Measurements from ENCODE around the gene DDX24.

Gene DDX24

GRCh38 chr14:94114589-94115057, 33.6 kb upstream of the DDX24 start:
- DNase-seq, result no peak

GRCh38 chr14:94113908-94114588, 33.0 kb upstream of the DDX24 start:
- no peak for DNase-seq

GRCh38 chr14:94113490-94113889, 32.5 kb upstream of the DDX24 start:
- DNase-seq, result no peak

- DNase-seq, result no peak
These were observed 32.1 kb upstream of the DDX24 start for GRCh38 chr14:94113073-94113472.

- no peak for DNase-seq
These were observed 31.6 kb upstream of the DDX24 start for GRCh38 chr14:94112513-94113063.

GRCh38 chr14:94111276-94112095, 30.5 kb upstream of the DDX24 start:
- DNase-seq, result no peak

- no peak for DNase-seq
These were observed 29.7 kb upstream of the DDX24 start, which contains the start of gene IFI27 for GRCh38 chr14:94110552-94111181. TSS of gene IFI27 (plus strand) at chr14:94110736.

- no peak for DNase-seq
These were observed 28.9 kb upstream of the DDX24 start for GRCh38 chr14:94109915-94110250.

GRCh38 chr14:94104731-94105130, 23.7 kb upstream of the DDX24 start:
- DNase-seq, result no peak

- no peak for DNase-seq
These were observed 22.6 kb upstream of the DDX24 start for GRCh38 chr14:94103554-94104150.

GRCh38 chr14:94102768-94103482, 21.9 kb upstream of the DDX24 start:
- DNase-seq, result no peak

GRCh38 chr14:94101748-94102147, 20.7 kb upstream of the DDX24 start:
- no peak for DNase-seq

- no peak for DNase-seq
These were observed 19.8 kb upstream of the DDX24 start for GRCh38 chr14:94100847-94101246.

- DNase-seq, result no peak
These were observed 18.0 kb upstream of the DDX24 start for GRCh38 chr14:94099006-94099405.

GRCh38 chr14:94098326-94098992, 17.5 kb upstream of the DDX24 start:
- no peak for DNase-seq

- DNase-seq, result no peak
These were observed 16.1 kb upstream of the DDX24 start for GRCh38 chr14:94097091-94097490.

- DNase-seq, result no peak
These were observed 12.4 kb upstream of the DDX24 start for GRCh38 chr14:94093418-94093817.

GRCh38 chr14:94089479-94089878, 8.5 kb upstream of the DDX24 start:
- no peak for DNase-seq

- no peak for DNase-seq
These were observed 7.5 kb upstream of the DDX24 start for GRCh38 chr14:94088516-94088915.

- DNase-seq, result no peak
These were observed 6.9 kb upstream of the DDX24 start for GRCh38 chr14:94087891-94088290.

- DNase-seq, result no peak
These were observed 401 bp upstream of the DDX24 start for GRCh38 chr14:94081386-94081820.
